IMR-90 (cell line): ENCODE results near the gene DNAJC19. TPM values are rescaled to one million over a fixed set of nuclear protein-coding genes. Genes with fewer than 3 reads are reported as not detected.

ENCODE experiments used
- ATAC-seq: fragments of 200-7000 bp; cut with Tn5 transposase; 2 replicates; pipeline ENCODE4 v1.9.1; 2020; ENCODE audit warnings: low read depth, mild to moderate bottlenecking, moderate library complexity
- BruUV-seq: library from RNA; stranded (reverse); fragments of 400-500 nt; replicated peaks from 2 replicates; lab custom pipeline; 2021; lab: Mats Ljungman, UMichigan
- CTCF ChIA-PET: fragments of 300-600 bp; formaldehyde crosslinking; extraction: SDS; loops from one replicate; lab custom pipeline; 2021; ENCODE audit warnings: antibody characterized with exemption; lab: Yijun Ruan, JAX
- POLR2A ChIA-PET: fragments of 300-600 bp; sonication (Branson Sonifier 250); formaldehyde crosslinking; loops from one replicate; lab custom pipeline; 2022; ENCODE audit warnings: antibody characterized with exemption; ENCODE audit not compliant: unreplicated experiment; lab: Charles Lee
- DNase-seq: peaks from one replicate; pipeline ENCODE4 v3.0.0; 2013
- H2AFZ ChIP-seq: replicated peaks from 2 replicates; pipeline ENCODE3; 2013; ENCODE audit warnings: low read length, mild to moderate bottlenecking; ENCODE audit not compliant: poor library complexity
- H2AK5ac ChIP-seq: 2 replicates; pipeline ENCODE4 v1.6.1; 2013; ENCODE audit warnings: low read depth, low read length, inconsistent platforms
- H2AK9ac ChIP-seq: replicated peaks from 2 replicates; pipeline ENCODE3; 2013; ENCODE audit warnings: mild to moderate bottlenecking, low read depth, low read length, moderate library complexity; ENCODE audit not compliant: poor library complexity
- H2BK120ac ChIP-seq: 2 replicates; pipeline ENCODE4 v1.6.1; 2013; ENCODE audit warnings: low read depth, low read length, inconsistent platforms
- H2BK15ac ChIP-seq: 3 replicates; pipeline ENCODE4 v1.6.1; 2013; ENCODE audit warnings: low read depth, low read length, inconsistent platforms
- H2BK20ac ChIP-seq: 2 replicates; pipeline ENCODE4 v1.6.1; 2013; ENCODE audit warnings: low read depth, mild to moderate bottlenecking, inconsistent platforms, low read length, moderate library complexity
- H2BK5ac ChIP-seq: 2 replicates; pipeline ENCODE4 v1.6.1; 2013; ENCODE audit warnings: mild to moderate bottlenecking, low read depth, low read length, inconsistent platforms; ENCODE audit not compliant: poor library complexity, severe bottlenecking
- H3K14ac ChIP-seq: replicated peaks from 2 replicates; pipeline ENCODE4 v1.6.1; 2013; ENCODE audit warnings: low read depth, low read length, inconsistent platforms
- H3K18ac ChIP-seq: 2 replicates; pipeline ENCODE4 v1.6.1; 2013; ENCODE audit warnings: low read depth, low read length, control low read depth
- H3K23ac ChIP-seq: 2 replicates; pipeline ENCODE4 v1.6.1; 2013; ENCODE audit warnings: low read depth, low read length, inconsistent platforms
- H3K27ac ChIP-seq: 2 replicates; pipeline ENCODE4 v1.5.1; 2013; ENCODE audit warnings: mild to moderate bottlenecking, control low read depth, low read length; ENCODE audit not compliant: insufficient read depth
- H3K27me3 ChIP-seq: 2 replicates; pipeline ENCODE4 v1.6.1; 2013; ENCODE audit warnings: low read length; ENCODE audit not compliant: control insufficient read depth, insufficient read depth
- H3K36me3 ChIP-seq: 2 replicates; pipeline ENCODE4 v1.6.1; 2013; ENCODE audit warnings: low read length, mixed read lengths; ENCODE audit not compliant: control insufficient read depth, insufficient read depth
- H3K4ac ChIP-seq: 2 replicates; pipeline ENCODE4 v1.6.1; 2013; ENCODE audit warnings: low read depth, low read length, inconsistent platforms
- H3K4me1 ChIP-seq: 2 replicates; pipeline ENCODE4 v1.6.1; 2013; ENCODE audit warnings: low read length, mixed read lengths; ENCODE audit not compliant: control insufficient read depth, insufficient read depth
- H3K4me2 ChIP-seq: 2 replicates; pipeline ENCODE4 v1.6.1; 2013; ENCODE audit warnings: low read depth, mild to moderate bottlenecking, control low read depth, low read length, moderate library complexity
- H3K4me3 ChIP-seq: 2 replicates; pipeline ENCODE4 v1.5.1; 2013; ENCODE audit warnings: low read depth, mild to moderate bottlenecking, control low read depth, low read length, moderate library complexity; ENCODE audit not compliant: insufficient read depth
- H3K56ac ChIP-seq: 2 replicates; pipeline ENCODE4 v1.6.1; 2013; ENCODE audit warnings: low read length, inconsistent platforms; ENCODE audit not compliant: insufficient read depth; ENCODE audit errors: extremely low read depth
- H3K79me1 ChIP-seq, 2 experiments: 2 replicates each; pipeline ENCODE4 v1.6.1; 2013; ENCODE audit warnings: low read length in 2 of 2, inconsistent platforms in 1 of 2, low read depth in 1 of 2
- H3K9ac ChIP-seq: 2 replicates; pipeline ENCODE4 v1.6.1; 2013; ENCODE audit warnings: low read depth, low read length, control low read depth
- H3K9me1 ChIP-seq: 2 replicates; pipeline ENCODE4 v1.6.1; 2013; ENCODE audit warnings: low read length, inconsistent platforms; ENCODE audit not compliant: insufficient read depth
- H3K9me3 ChIP-seq: 2 replicates; pipeline ENCODE4 v1.6.1; 2013; ENCODE audit warnings: low read length; ENCODE audit not compliant: control insufficient read depth, insufficient read depth
- H4K20me1 ChIP-seq: 2 replicates; pipeline ENCODE4 v1.6.1; 2013; ENCODE audit warnings: low read length, inconsistent platforms; ENCODE audit not compliant: insufficient read depth
- H4K5ac ChIP-seq: 2 replicates; pipeline ENCODE4 v1.6.1; 2013; ENCODE audit warnings: mild to moderate bottlenecking, low read depth, low read length, control low read depth
- H4K8ac ChIP-seq, 2 experiments: 2 replicates each; pipeline ENCODE4 v1.6.1; 2013; ENCODE audit warnings: low read depth in 2 of 2, low read length in 2 of 2, control low read depth in 1 of 2, inconsistent platforms in 1 of 2
- H4K91ac ChIP-seq: 2 replicates; pipeline ENCODE4 v1.6.1; 2013; ENCODE audit warnings: low read depth, low read length, inconsistent platforms; ENCODE audit not compliant: insufficient read depth
- CEBPB ChIP-seq: IDR thresholded peaks from 2 replicates; pipeline ENCODE4 v1.6.1; 2012; ENCODE audit warnings: low read depth, low read length, improper control_type of control experiment
- CHD1 ChIP-seq: IDR thresholded peaks from 2 replicates; pipeline ENCODE4 v1.6.1; 2012; ENCODE audit warnings: low read depth, low read length, improper control_type of control experiment
- CTCF ChIP-seq: conservative IDR thresholded peaks from 2 replicates; pipeline ENCODE4 v1.5.1; 2012; ENCODE audit warnings: mild to moderate bottlenecking, low read depth, low read length, improper control_type of control experiment
- MAFK ChIP-seq: IDR thresholded peaks from 2 replicates; pipeline ENCODE4 v1.6.1; 2012; ENCODE audit warnings: low read depth, low read length, improper control_type of control experiment
- MAZ ChIP-seq: IDR thresholded peaks from 2 replicates; pipeline ENCODE4 v1.6.1; 2012; ENCODE audit warnings: low read depth, mild to moderate bottlenecking, low read length, improper control_type of control experiment, moderate library complexity, borderline replicate concordance
- MXI1 ChIP-seq: IDR thresholded peaks from 2 replicates; pipeline ENCODE4 v1.6.1; 2012; ENCODE audit warnings: low read depth, mild to moderate bottlenecking, low read length, moderate library complexity, borderline replicate concordance
- RAD21 ChIP-seq: IDR thresholded peaks from 2 replicates; pipeline ENCODE4 v1.6.1; 2012; ENCODE audit warnings: low read length, improper control_type of control experiment
- USF2 ChIP-seq: fragments of 150-350 bp; IDR thresholded peaks from 2 replicates; pipeline ENCODE4 v1.6.1; 2017; ENCODE audit warnings: mild to moderate bottlenecking, antibody characterized with exemption, low read length, low read depth
- WGBS, 2 experiments: methylation state at CpG; one replicate each; pipeline versions ENCODE4 v1.1.5 to v1.1.7; 2013; ENCODE audit warnings: missing lambda C conversion rate in 2 of 2; ENCODE audit not compliant: insufficient read length in 1 of 2; ENCODE audit errors: extremely low coverage in 2 of 2; 5-methylcytosine and 5-hydroxymethylcytosine counted together
- dilution Hi-C: fragments of 300-500 bp; cut with HindIII; formaldehyde crosslinking; loops from one replicate; pipeline ENCODE4 v1.14.3; 2018; ENCODE audit warnings: low sequenced_read_pairs; ENCODE audit not compliant: unreplicated experiment
- in situ Hi-C: fragments of 300-500 bp; cut with MboI; formaldehyde crosslinking; loops from 3 replicates; pipeline ENCODE4 v1.14.3; 2019; ENCODE audit warnings: low sequenced_read_pairs, inconsistent platforms, mixed read lengths
- intact Hi-C: fragments of 100-400 bp; cut with micrococcal nuclease; formaldehyde crosslinking; loops from 2 replicates; pipeline ENCODE4 v1.10.0; 2022
- polyA plus RNA-seq, 3 experiments: library from polyadenylated mRNA; depleted of rRNA; stranded (reverse); fragments of >200 nt; gene quantifications; 2 replicates each; pipeline ENCODE4 v1.2.3, GENCODE V29; 2012; ENCODE audit warnings: low replicate concordance in 1 of 3
- total RNA-seq: library from RNA; depleted of rRNA; stranded (reverse); fragments of >200 nt; gene quantifications from 2 replicates; pipeline ENCODE4 v1.2.3, GENCODE V29; 2012
- TF ChIP-seq, protein P1 (sequence below): fragments of 150-350 bp; IDR thresholded peaks from 2 replicates; pipeline ENCODE4 v1.6.1; 2016; ENCODE audit warnings: low read depth, mild to moderate bottlenecking, low read length, moderate library complexity, borderline replicate concordance

DNAJC19 gene
- total and polyA plus RNA-seq, 2 of the 4 experiments (the other 2 are of a cell fraction): 16.0 to 39.4 TPM

DNA sequence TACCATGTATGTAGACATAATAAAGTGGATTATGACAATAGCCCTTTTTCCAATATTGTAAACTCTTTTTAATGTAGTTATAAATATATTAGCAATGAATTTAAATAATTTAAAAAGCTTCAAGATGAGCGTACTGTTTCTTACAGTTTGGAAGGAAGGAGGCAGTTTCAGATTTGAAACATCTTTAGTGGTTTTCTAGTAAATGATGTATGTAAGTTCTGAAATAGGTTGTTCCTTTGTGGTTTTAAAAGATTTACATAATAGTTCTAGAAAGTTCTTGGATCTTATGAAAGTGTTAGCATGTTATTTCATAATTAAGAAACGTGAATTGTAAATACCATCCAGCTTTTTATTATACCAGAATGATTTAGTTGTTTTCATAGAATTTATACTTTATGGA, 16.0 kb downstream of the DNAJC19 start:
- Histone ChIP-seq H3K9me3 (no peaks in the 10 kb centered on the region), H2BK15ac (no peak overlapping the region), H3K4ac (no peak overlapping the region), H3K56ac (no peak overlapping the region), H3K9me1 (0 out of 2 replicates have a peak, but pooled peaks cover 4% of the 10 kb centered on the region), H3K9ac (no peak overlapping the region), H4K91ac (no peak overlapping the region), H3K23ac (no peak overlapping the region), H2AK5ac (no peak overlapping the region), H3K14ac (no peak overlapping the region), H2AK9ac (no peak overlapping the region), H4K8ac (no peak overlapping the region), H3K27ac (no peak overlapping the region), H3K79me1 (peaks cover 5 to 13% of the 10 kb centered on the region in 2 experiments; a peak in 2 of 4 replicates), H3K27me3 (no peaks in the 10 kb centered on the region), H3K4me2 (no peak overlapping the region), H2BK5ac (no peak overlapping the region), H4K5ac (no peak overlapping the region), H3K36me3 (peaks cover 22% of the 10 kb centered on the region), H2AFZ (no peak overlapping the region), H4K20me1 (no peaks in the 10 kb centered on the region), H2BK20ac (no peak overlapping the region), H2BK120ac (no peak overlapping the region), H3K4me1 (no peaks in the 10 kb centered on the region), H3K4me3 (no peak overlapping the region), H3K18ac (no peak overlapping the region)
- intact Hi-C loops: loop anchor here (5.0 to 10.0 kb wide), 2 partner anchors 41 to 359 kb away; no protein-coding TSS in a partner anchor
- ATAC-seq (no peak), DNase-seq (no peak)
- WGBS, 2 experiments: no CpG with 5 or more reads among the region's 2 CpGs
- no peak for TF ChIP-seq MXI1
- no peak for TF ChIP-seq CTCF
- TF ChIP-seq MAFK: no peak
- no peak for TF ChIP-seq USF2
- TF ChIP-seq RAD21: no peak
- TF ChIP-seq CHD1: no peak
- no peak for TF ChIP-seq MAZ
- TF ChIP-seq CEBPB: no peak
- TF ChIP-seq, protein P1, sequence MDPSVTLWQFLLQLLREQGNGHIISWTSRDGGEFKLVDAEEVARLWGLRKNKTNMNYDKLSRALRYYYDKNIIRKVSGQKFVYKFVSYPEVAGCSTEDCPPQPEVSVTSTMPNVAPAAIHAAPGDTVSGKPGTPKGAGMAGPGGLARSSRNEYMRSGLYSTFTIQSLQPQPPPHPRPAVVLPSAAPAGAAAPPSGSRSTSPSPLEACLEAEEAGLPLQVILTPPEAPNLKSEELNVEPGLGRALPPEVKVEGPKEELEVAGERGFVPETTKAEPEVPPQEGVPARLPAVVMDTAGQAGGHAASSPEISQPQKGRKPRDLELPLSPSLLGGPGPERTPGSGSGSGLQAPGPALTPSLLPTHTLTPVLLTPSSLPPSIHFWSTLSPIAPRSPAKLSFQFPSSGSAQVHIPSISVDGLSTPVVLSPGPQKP: no peak
- in situ Hi-C loops: loop anchor here (25.0 kb wide), 1 partner anchor 1386 kb away; no protein-coding TSS in a partner anchor
- dilution Hi-C loops: no loop called here
- CTCF ChIA-PET: no interaction called here
- BruUV-seq: no TSS peak
- POLR2A ChIA-PET: no interaction called here
